GM23248 (cell line): Measurements from ENCODE around the gene INTS3. TPM values are rescaled to one million over a fixed set of nuclear protein-coding genes. Genes with fewer than 3 reads are reported as not detected.
A peak's percentile ranks its signal among the peaks of the same experiment; 100 is the strongest.

Experiments
- DNase-seq: peaks from one replicate; pipeline ENCODE4 v3.0.0-alpha.2; 2015
- H2AFZ ChIP-seq: fragments of 200-600 bp; sonication (generic); 2 replicates; pipeline ENCODE4 v1.6.1; 2016; ENCODE audit warnings: antibody characterized with exemption
- H3F3A ChIP-seq: fragments of 200-600 bp; sonication (generic); 2 replicates; pipeline ENCODE4 v1.6.1; 2016; ENCODE audit warnings: mild to moderate bottlenecking, antibody characterized with exemption, mixed run types; ENCODE audit not compliant: insufficient read depth
- H3K27ac ChIP-seq: fragments of 200-600 bp; sonication (generic); 2 replicates; pipeline ENCODE4 v1.5.1; 2016; ENCODE audit warnings: mild to moderate bottlenecking
- H3K27me3 ChIP-seq: fragments of 200-600 bp; sonication (generic); replicated peaks from 2 replicates; pipeline ENCODE4 v1.6.1; 2016; ENCODE audit warnings: mild to moderate bottlenecking; ENCODE audit not compliant: insufficient read depth
- H3K36me3 ChIP-seq: fragments of 200-600 bp; sonication (generic); 2 replicates; pipeline ENCODE4 v1.6.1; 2016; ENCODE audit warnings: low read depth, mild to moderate bottlenecking
- H3K4me1 ChIP-seq: fragments of 200-600 bp; sonication (generic); 2 replicates; pipeline ENCODE4 v1.6.1; 2016; ENCODE audit warnings: mild to moderate bottlenecking; ENCODE audit not compliant: insufficient read depth
- H3K4me2 ChIP-seq: fragments of 200-600 bp; sonication (generic); one replicate; pipeline ENCODE4 v1.6.1; 2016; ENCODE audit warnings: mild to moderate bottlenecking; ENCODE audit not compliant: unreplicated experiment
- H3K4me3 ChIP-seq: fragments of 200-600 bp; sonication (generic); 2 replicates; pipeline ENCODE4 v1.5.1; 2016; ENCODE audit warnings: mild to moderate bottlenecking
- H3K79me2 ChIP-seq: fragments of 200-600 bp; sonication (generic); 2 replicates; pipeline ENCODE4 v1.6.1; 2016; ENCODE audit warnings: mild to moderate bottlenecking; ENCODE audit not compliant: insufficient read depth
- H3K9ac ChIP-seq: fragments of 200-600 bp; sonication (generic); 2 replicates; pipeline ENCODE4 v1.6.1; 2016; ENCODE audit warnings: mild to moderate bottlenecking
- H3K9me2 ChIP-seq: fragments of 200-600 bp; sonication (generic); 2 replicates; pipeline ENCODE4 v1.6.1; 2016; ENCODE audit warnings: mixed run types, mild to moderate bottlenecking, moderate library complexity; ENCODE audit not compliant: insufficient read depth
- H3K9me3 ChIP-seq: fragments of 200-600 bp; sonication (generic); one replicate; pipeline ENCODE4 v1.6.1; 2017; ENCODE audit warnings: low read depth
- H4K20me1 ChIP-seq: fragments of 200-600 bp; sonication (generic); 2 replicates; pipeline ENCODE4 v1.6.0; 2016; ENCODE audit not compliant: insufficient read depth
- EZH2 ChIP-seq: fragments of 200-600 bp; sonication (generic); IDR thresholded peaks from 2 replicates; pipeline ENCODE4 v1.6.1; 2018; ENCODE audit warnings: antibody characterized with exemption, mild to moderate bottlenecking; ENCODE audit not compliant: insufficient read depth, poor library complexity, severe bottlenecking
- EZH2phosphoT487 ChIP-seq: fragments of 200-600 bp; sonication (generic); IDR thresholded peaks from 2 replicates; pipeline ENCODE4 v1.6.1; 2018; ENCODE audit warnings: antibody characterized with exemption, moderate library complexity, mild to moderate bottlenecking, low read depth; ENCODE audit not compliant: insufficient read depth
- WGBS, 2 experiments: methylation state at CpG; one replicate each; pipeline ENCODE4 v1.1.6; 2015 to 2017; ENCODE audit warnings: low lambda C conversion rate in 2 of 2, low coverage in 1 of 2; ENCODE audit errors: missing lambda C conversion rate in 2 of 2; 5-methylcytosine and 5-hydroxymethylcytosine counted together
- in situ Hi-C: fragments of 300-500 bp; cut with MboI; formaldehyde crosslinking; loops from 2 replicates; pipeline ENCODE4 v1.15.0; 2020
- polyA plus RNA-seq: library from polyadenylated mRNA; unstranded; fragments of >200 nt; fragmentation: Nextera tagmentation; extraction: Ambion mirVana; gene quantifications from 2 replicates; pipeline ENCODE4 v1.2.1, GENCODE V29; 2016
- total RNA-seq: library from RNA; depleted of rRNA; stranded (reverse); fragments of >200 nt; shearing (Covaris generic); gene quantifications from 2 replicates; pipeline ENCODE4 v1.2.3, GENCODE V29; 2014

Gene INTS3
- total and polyA plus RNA-seq, 2 experiments from 2014 or later = 19.9 to 40.2 TPM

- Histone ChIP-seq H3K27me3 (no peaks in the 10 kb centered on the region), H3K9me2 (no peaks in the 10 kb centered on the region), H3K79me2 (no peaks in the 10 kb centered on the region), H3K36me3 (no peaks in the 10 kb centered on the region), H3K9me3 (no peaks in the 10 kb centered on the region), H3K27ac (peak overlapping the region; percentile 92), H3K9ac (peak overlapping the region; percentile 93), H3F3A (no peaks in the 10 kb centered on the region), H4K20me1 (no peaks in the 10 kb centered on the region), H3K4me3 (peak overlapping the region; percentile 82), H2AFZ (peak overlapping the region; percentile 85), H3K4me1 (peaks cover 7% of the 10 kb centered on the region; the same call in 1 of the 2 replicates), H3K4me2 (peak overlapping the region; percentile 81)
- 0 to 1% methylated on average over 47 to 61 of the region's 61 CpGs for WGBS, 2 experiments
- DNase-seq = peak; percentile 96
- TF ChIP-seq EZH2phosphoT487 (no peak), EZH2 (no peak)
- in situ Hi-C loops = no loop called here
These were observed 55.7 kb downstream of the INTS3 start for GRCh38 chr1:153783233-153784190.

- no peak overlapping the region for H3K4me2 ChIP-seq
- whole genome bisulfite sequencing, 2 experiments = 81 to 84% methylated on average over 3 to 4 of the region's 4 CpGs
- no peaks in the 10 kb centered on the region for H3K36me3 ChIP-seq
- no peak for DNase-seq
- TF ChIP-seq EZH2 (no peak), EZH2phosphoT487 (no peak)
- H3F3A ChIP-seq = peaks cover 17% of the 10 kb centered on the region
- H3K9me3 ChIP-seq = no peaks in the 10 kb centered on the region
- H3K9ac ChIP-seq = no peak overlapping the region
- H3K9me2 ChIP-seq = no peaks in the 10 kb centered on the region
- H3K79me2 ChIP-seq = no peaks in the 10 kb centered on the region
- H3K27ac ChIP-seq = no peak overlapping the region
- no peak overlapping the region for H3K4me3 ChIP-seq
- H4K20me1 ChIP-seq = no peaks in the 10 kb centered on the region
- H3K4me1 ChIP-seq = peaks cover 23% of the 10 kb centered on the region
- in situ Hi-C loops = no loop called here
- H2AFZ ChIP-seq = no peak overlapping the region
- no peaks in the 10 kb centered on the region for H3K27me3 ChIP-seq
These were observed 58.4 kb downstream of the INTS3 start for GRCh38 chr1:153786038-153786790.

- Histone ChIP-seq H3K27ac (peak overlapping the region; percentile 99), H3K79me2 (no peaks in the 10 kb centered on the region), H3K4me2 (peak overlapping the region; percentile 99), H3K36me3 (no peaks in the 10 kb centered on the region), H3K9me3 (no peaks in the 10 kb centered on the region), H3K4me1 (peaks cover 21% of the 10 kb centered on the region), H4K20me1 (no peaks in the 10 kb centered on the region), H3K9me2 (no peaks in the 10 kb centered on the region), H2AFZ (peak overlapping the region; percentile 94), H3K9ac (peak overlapping the region; percentile 88), H3K4me3 (peak overlapping the region; percentile 77), H3F3A (peaks cover 22% of the 10 kb centered on the region), H3K27me3 (no peaks in the 10 kb centered on the region)
- peak; percentile 49 for DNase-seq
- no peak for TF ChIP-seq EZH2
- TF ChIP-seq EZH2phosphoT487 = no peak
- in situ Hi-C loops = no loop called here
- WGBS, 2 experiments = 12 to 15% methylated on average over 22 of the region's 22 CpGs
These were observed 61.7 kb downstream of the INTS3 start for GRCh38 chr1:153789478-153790034.

GRCh38 chr1:153790313-153790965 is 62.6 kb downstream of the INTS3 start:
- H3K27ac ChIP-seq = peak overlapping the region; percentile 99
- TF ChIP-seq EZH2 (no peak), EZH2phosphoT487 (no peak)
- 2 to 4% methylated on average over 16 of the region's 16 CpGs for WGBS, 2 experiments

More at GRCh38 chr1:153790313-153790965, 62.6 kb downstream of the INTS3 start:
- Histone ChIP-seq H4K20me1 (no peaks in the 10 kb centered on the region), H3K4me2 (peak overlapping the region; percentile 99), H3K4me3 (peak overlapping the region; percentile 77), H3K79me2 (no peaks in the 10 kb centered on the region), H3K9me3 (no peaks in the 10 kb centered on the region), H3K9me2 (no peaks in the 10 kb centered on the region), H3F3A (peaks cover 22% of the 10 kb centered on the region), H3K9ac (peak overlapping the region; percentile 88), H3K27me3 (no peaks in the 10 kb centered on the region), H3K4me1 (peaks cover 21% of the 10 kb centered on the region), H2AFZ (peak overlapping the region; percentile 94), H3K36me3 (no peaks in the 10 kb centered on the region)
- DNase-seq = peak; percentile 90
- in situ Hi-C loops = no loop called here
